HCT116 (cell line): ENCODE measurements around the gene ZNF213.

ENCODE experiments used
- CTCF ChIP-seq, 3 experiments: fragments of 200-600 bp in 1 of 3; sonication (generic) in 1 of 3; IDR thresholded peaks in 2 of 3; conservative IDR thresholded peaks in 1 of 3; 2 replicates each; pipeline ENCODE4 v1.5.1; 2012 to 2017; ENCODE audit warnings: low read depth in 2 of 3, low read length in 2 of 3, antibody characterized with exemption in 1 of 3, borderline replicate concordance in 1 of 3, control low read depth in 1 of 3, mild to moderate bottlenecking in 1 of 3, mixed read lengths in 1 of 3, mixed run types in 1 of 3, moderate library complexity in 1 of 3; ENCODE audit not compliant: insufficient read depth in 1 of 3
- FOSL1 ChIP-seq: IDR thresholded peaks from 2 replicates; pipeline ENCODE4 v1.6.1; 2012; ENCODE audit warnings: low read depth

- TF ChIP-seq CTCF (IDR thresholded peaks at IDR 0.05 in 2 of 3, conservative IDR thresholded peaks at IDR 0.05 in 1 of 3; ENCODE audit: borderline replicate concordance in 1 of 3, insufficient read depth in 1 of 3, low read depth in 2 of 3, low read length in 2 of 3) (no peak), FOSL1 (no peak)
Measured at GRCh38 chr16:3133844-3134243, 985 bp upstream of the ZNF213 start.
